Measurements from ENCODE around the gene NPAS1. TPM values are rescaled to one million over a fixed set of nuclear protein-coding genes. Genes with fewer than 3 reads are reported as not detected.

Gene NPAS1
- polyA plus RNA-seq, 3 donors, result not detected

DNA sequence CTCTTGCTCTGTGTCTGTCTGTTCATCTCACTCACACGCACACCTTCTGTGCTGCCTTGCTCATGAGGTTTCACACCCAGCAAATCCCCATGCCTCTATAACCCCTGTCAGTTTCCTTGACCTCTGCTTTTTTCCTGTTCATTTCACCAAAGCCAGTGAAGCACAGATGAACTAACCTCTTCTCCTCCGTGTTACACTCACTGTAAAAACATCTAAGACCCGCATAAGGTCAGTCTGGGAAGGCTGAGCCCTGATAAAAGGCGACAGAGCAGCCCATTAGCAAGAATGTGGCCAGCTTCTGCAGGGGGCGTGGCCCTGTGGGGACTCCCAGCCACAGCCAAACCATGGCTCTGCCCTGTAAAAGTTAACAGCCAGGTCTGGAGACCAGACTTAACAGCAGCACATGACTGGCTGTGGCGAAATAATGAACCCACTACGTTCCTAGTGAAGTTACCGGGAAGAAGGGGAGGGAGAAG, 42.8 kb upstream of the NPAS1 start:
- H3K27me3 ChIP-seq (ENCODE audit: control insufficient read depth in 2 of 2, insufficient read depth in 2 of 2, low read length in 2 of 2), result no peaks in the 10 kb centered on the region
- H3K9me3 ChIP-seq (replicated peaks in 1 of 2; ENCODE audit: control insufficient read depth in 1 of 2, insufficient read depth in 1 of 2, low read length in 2 of 2), result no peaks in the 10 kb centered on the region
- H3K4me1 ChIP-seq (ENCODE audit: control insufficient read depth in 1 of 2, insufficient read depth in 2 of 2, low read length in 2 of 2), result peaks cover 16 to 21% of the 10 kb centered on the region in 2 donors
- peaks cover 0 to 4% (median 0%) of the 10 kb centered on the region in 3 donors for H3K27me3 Mint-ChIP-seq (ENCODE audit: low read depth in 3 of 3)
- peaks cover 15 to 20% of the 10 kb centered on the region in 2 donors for H3K36me3 Mint-ChIP-seq
- peaks cover 0 to 15% of the 10 kb centered on the region in 2 donors for H3K36me3 ChIP-seq (replicated peaks in 1 of 2; ENCODE audit: control insufficient read depth in 1 of 2, insufficient read depth in 2 of 2, low read length in 2 of 2)
- H3K9ac ChIP-seq (ENCODE audit: insufficient read depth, low read length, poor library complexity, severe bottlenecking), result no peak overlapping the region
- peaks cover 36% of the 10 kb centered on the region for H3K4me1 Mint-ChIP-seq
- WGBS (ENCODE audit: insufficient coverage), result 89% methylated on average over 4 of the region's 8 CpGs
- H3K27ac ChIP-seq (ENCODE audit: low read depth in 1 of 2, low read length in 2 of 2), result peak overlapping the region in 1 of 2 donors; percentile 26
- no peak for DNase-seq
- H2AFZ ChIP-seq (ENCODE audit: insufficient read depth, low read depth, low read length, poor library complexity, severe bottlenecking), result no peak overlapping the region
- peaks cover 31% of the 10 kb centered on the region for H4K20me1 ChIP-seq (ENCODE audit: insufficient read depth, low read length)
- no peak overlapping the region for H3K27ac Mint-ChIP-seq
- no peak overlapping the region for H3K4me3 ChIP-seq (replicated peaks in 1 of 3; ENCODE audit: low read depth in 2 of 3, low read length in 3 of 3)
- H3K4me2 ChIP-seq (replicated peaks; ENCODE audit: extremely low read depth, low read length, poor library complexity, severe bottlenecking), result no peak overlapping the region
- intact Hi-C loops (cut with micrococcal nuclease), result no loop called here
- H3K79me2 ChIP-seq (ENCODE audit: insufficient read depth, low read length), result peaks cover 3% of the 10 kb centered on the region
- H3K4me3 Mint-ChIP-seq, result no peak overlapping the region
- TF ChIP-seq, protein P1, sequence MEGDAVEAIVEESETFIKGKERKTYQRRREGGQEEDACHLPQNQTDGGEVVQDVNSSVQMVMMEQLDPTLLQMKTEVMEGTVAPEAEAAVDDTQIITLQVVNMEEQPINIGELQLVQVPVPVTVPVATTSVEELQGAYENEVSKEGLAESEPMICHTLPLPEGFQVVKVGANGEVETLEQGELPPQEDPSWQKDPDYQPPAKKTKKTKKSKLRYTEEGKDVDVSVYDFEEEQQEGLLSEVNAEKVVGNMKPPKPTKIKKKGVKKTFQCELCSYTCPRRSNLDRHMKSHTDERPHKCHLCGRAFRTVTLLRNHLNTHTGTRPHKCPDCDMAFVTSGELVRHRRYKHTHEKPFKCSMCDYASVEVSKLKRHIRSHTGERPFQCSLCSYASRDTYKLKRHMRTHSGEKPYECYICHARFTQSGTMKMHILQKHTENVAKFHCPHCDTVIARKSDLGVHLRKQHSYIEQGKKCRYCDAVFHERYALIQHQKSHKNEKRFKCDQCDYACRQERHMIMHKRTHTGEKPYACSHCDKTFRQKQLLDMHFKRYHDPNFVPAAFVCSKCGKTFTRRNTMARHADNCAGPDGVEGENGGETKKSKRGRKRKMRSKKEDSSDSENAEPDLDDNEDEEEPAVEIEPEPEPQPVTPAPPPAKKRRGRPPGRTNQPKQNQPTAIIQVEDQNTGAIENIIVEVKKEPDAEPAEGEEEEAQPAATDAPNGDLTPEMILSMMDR (IDR thresholded peaks at IDR 0.05), result no peak
- peaks cover 0 to 2% (median 0%) of the 10 kb centered on the region in 7 donors for H3K9me3 Mint-ChIP-seq

DNA sequence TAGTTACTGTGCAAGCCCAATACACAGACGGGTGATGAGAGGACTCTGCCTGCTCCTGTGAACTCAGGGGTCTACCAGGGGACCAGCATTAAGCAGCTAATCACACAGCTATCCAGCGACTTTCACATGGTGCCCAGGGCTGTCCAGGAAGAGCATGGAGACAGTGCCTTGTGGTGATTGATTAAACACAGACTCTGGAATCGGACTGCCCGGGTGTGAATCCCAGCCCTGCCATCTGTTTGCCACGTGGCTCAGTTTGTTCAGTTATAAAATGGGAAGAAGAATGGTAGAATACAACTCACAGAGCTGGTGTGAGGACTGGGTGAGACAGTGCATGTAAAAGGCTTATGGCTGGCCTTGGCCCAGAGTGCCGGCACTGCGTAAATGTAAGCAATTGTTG, 42.1 kb upstream of the NPAS1 start:
- Mint-ChIP-seq H3K4me1 (peaks cover 37% of the 10 kb centered on the region), H3K9me3 (peaks cover 0 to 2% (median 0%) of the 10 kb centered on the region in 7 donors)
- no peak overlapping the region for H3K27ac ChIP-seq (ENCODE audit: low read depth in 1 of 2, low read length in 2 of 2)

More for the DNA sequence above, 42.1 kb upstream of the NPAS1 start:
- no peak overlapping the region for H3K9ac ChIP-seq (ENCODE audit: insufficient read depth, low read length, poor library complexity, severe bottlenecking)
- Mint-ChIP-seq H3K27me3 (ENCODE audit: low read depth in 3 of 3) (peaks cover 0 to 4% (median 0%) of the 10 kb centered on the region in 3 donors), H3K27ac (peak overlapping the region in 1 of 7 donors; percentile 27), H3K36me3 (peaks cover 15 to 20% of the 10 kb centered on the region in 2 donors), H3K4me3 (no peak overlapping the region)
- peaks cover 33% of the 10 kb centered on the region for H4K20me1 ChIP-seq (ENCODE audit: insufficient read depth, low read length)
- no peak overlapping the region for H3K4me3 ChIP-seq (replicated peaks in 1 of 3; ENCODE audit: low read depth in 2 of 3, low read length in 3 of 3)
- 96% methylated on average over 7 of the region's 7 CpGs for WGBS (ENCODE audit: insufficient coverage)
- TF ChIP-seq, protein P1 (IDR thresholded peaks at IDR 0.05), result no peak
- intact Hi-C loops (cut with micrococcal nuclease), result no loop called here
- H3K4me2 ChIP-seq (replicated peaks; ENCODE audit: extremely low read depth, low read length, poor library complexity, severe bottlenecking), result no peak overlapping the region
- peaks cover 3% of the 10 kb centered on the region for H3K79me2 ChIP-seq (ENCODE audit: insufficient read depth, low read length)
- no peak overlapping the region for H2AFZ ChIP-seq (ENCODE audit: insufficient read depth, low read depth, low read length, poor library complexity, severe bottlenecking)
- no peaks in the 10 kb centered on the region for H3K9me3 ChIP-seq (replicated peaks in 1 of 2; ENCODE audit: control insufficient read depth in 1 of 2, insufficient read depth in 1 of 2, low read length in 2 of 2)
- no peaks in the 10 kb centered on the region for H3K27me3 ChIP-seq (ENCODE audit: control insufficient read depth in 2 of 2, insufficient read depth in 2 of 2, low read length in 2 of 2)
- peaks cover 0 to 15% of the 10 kb centered on the region in 2 donors for H3K36me3 ChIP-seq (replicated peaks in 1 of 2; ENCODE audit: control insufficient read depth in 1 of 2, insufficient read depth in 2 of 2, low read length in 2 of 2)
- DNase-seq, result no peak
- H3K4me1 ChIP-seq (ENCODE audit: control insufficient read depth in 1 of 2, insufficient read depth in 2 of 2, low read length in 2 of 2), result peaks cover 23 to 28% of the 10 kb centered on the region in 2 donors
